ENCODE data around the gene ZNF668. TPM values are rescaled to one million over a fixed set of nuclear protein-coding genes. Genes with fewer than 3 reads are reported as not detected.
"Not testable (repeated sequence)": the region's sequence is repeated elsewhere in the genome, so short reads cannot be mapped to it uniquely, and the experiment has no call there.

The ZNF668 gene
- total RNA-seq, 1 donor from 2014 or later = 12.2 TPM

GRCh38 chr16:31020536-31020935, 53.5 kb downstream of the ZNF668 start:
- DNase-seq (ENCODE audit: low spot score in 2 of 2) = no peak
- no peaks in the 10 kb centered on the region for H3K36me3 ChIP-seq
- no peak for TF ChIP-seq CTCF (IDR thresholded peaks at IDR 0.05)

GRCh38 chr16:31017756-31018155, 56.3 kb downstream of the ZNF668 start:
- intact Hi-C loops (cut with DNase I); H3K4me3 ChIP-seq; H3K36me3 ChIP-seq; H3K27ac ChIP-seq; H3K4me1 ChIP-seq; H3K27me3 ChIP-seq; DNase-seq (ENCODE audit: low spot score in 2 of 2); H3K9me3 ChIP-seq: not testable (repeated sequence)

More at GRCh38 chr16:31020536-31020935, 53.5 kb downstream of the ZNF668 start:
- Histone ChIP-seq H3K4me1 (no peaks in the 10 kb centered on the region), H3K27ac (no peak overlapping the region), H3K27me3 (no peaks in the 10 kb centered on the region), H3K9me3 (no peaks in the 10 kb centered on the region), H3K4me3 (no peak overlapping the region)
- intact Hi-C loops (cut with DNase I) = no loop called here

- H3K4me1 ChIP-seq = no peaks in the 10 kb centered on the region
- H3K36me3 ChIP-seq = no peaks in the 10 kb centered on the region
- DNase-seq (ENCODE audit: low spot score in 2 of 2) = no peak
- no peak for TF ChIP-seq CTCF (IDR thresholded peaks at IDR 0.05)
- no peaks in the 10 kb centered on the region for H3K27me3 ChIP-seq
- H3K4me3 ChIP-seq = no peak overlapping the region
- no peak overlapping the region for H3K27ac ChIP-seq
- no peaks in the 10 kb centered on the region for H3K9me3 ChIP-seq
- intact Hi-C loops (cut with DNase I) = no loop called here
These were observed 58.0 kb downstream of the ZNF668 start for GRCh38 chr16:31016018-31016417.

- H3K9me3 ChIP-seq; H3K4me1 ChIP-seq; H3K4me3 ChIP-seq; H3K36me3 ChIP-seq; DNase-seq (ENCODE audit: low spot score in 2 of 2); intact Hi-C loops (cut with DNase I); H3K27ac ChIP-seq; H3K27me3 ChIP-seq: not testable (repeated sequence)
These were observed 60.7 kb downstream of the ZNF668 start for GRCh38 chr16:31013292-31013691.

GRCh38 chr16:31011815-31012214, 62.2 kb downstream of the ZNF668 start:
- H3K4me1 ChIP-seq = not testable (repeated sequence)

More at GRCh38 chr16:31011815-31012214, 62.2 kb downstream of the ZNF668 start:
- H3K27ac ChIP-seq; H3K4me3 ChIP-seq; DNase-seq (ENCODE audit: low spot score in 2 of 2); H3K36me3 ChIP-seq; H3K27me3 ChIP-seq; intact Hi-C loops (cut with DNase I); H3K9me3 ChIP-seq: not testable (repeated sequence)

Other genes starting within 250 kb of the ZNF668 start
- gene BCL7C, start 180.2 kb downstream of the ZNF668 start, total RNA-seq = 46.2 TPM
- gene CTF1, start 177.6 kb downstream of the ZNF668 start, total RNA-seq = 0.21 TPM
- gene FBXL19, start 150.7 kb downstream of the ZNF668 start, total RNA-seq = 66.9 TPM
- gene ORAI3, start 125.2 kb downstream of the ZNF668 start, total RNA-seq = 39.0 TPM
- 8.3 TPM for gene SETD1A, start 116.5 kb downstream of the ZNF668 start, total RNA-seq
- gene HSD3B7, start 89.0 kb downstream of the ZNF668 start, total RNA-seq = 35.2 TPM
- gene STX1B, start 63.6 kb downstream of the ZNF668 start, total RNA-seq = 2.0 TPM
- gene STX4, start 40.7 kb downstream of the ZNF668 start, total RNA-seq = 79.1 TPM
- gene ZNF646, start 182 bp upstream of the ZNF668 start, total RNA-seq = 11.6 TPM
- 7.5 TPM for gene PRSS53, start 14.7 kb upstream of the ZNF668 start, total RNA-seq
- 227 TPM for gene VKORC1, start 20.6 kb upstream of the ZNF668 start, total RNA-seq
- gene BCKDK, start 34.1 kb upstream of the ZNF668 start, total RNA-seq = 85.8 TPM
- 113 TPM for gene KAT8, start 43.4 kb upstream of the ZNF668 start, total RNA-seq
- not detected for gene PRSS8, start 61.5 kb upstream of the ZNF668 start, total RNA-seq
- gene PRSS36, start 75.8 kb upstream of the ZNF668 start, total RNA-seq = 1.4 TPM
- 166 TPM for gene FUS, start 105.9 kb upstream of the ZNF668 start, total RNA-seq
- 21.1 TPM for gene PYCARD, start 128.5 kb upstream of the ZNF668 start, total RNA-seq
- not detected for gene TRIM72, start 139.9 kb upstream of the ZNF668 start, total RNA-seq
- not detected for gene PYDC1, start 142.9 kb upstream of the ZNF668 start, total RNA-seq
- 19.1 TPM for gene ITGAM, start 185.7 kb upstream of the ZNF668 start, total RNA-seq

Measured in ascending aorta (tissue), 2 donors.